Ectodermal cell (in vitro differentiated cells): Measurements from ENCODE around the gene SIM1.

ENCODE experiments used
- H3K27ac ChIP-seq: 2 replicates; pipeline ENCODE4 v1.7.0; 2013; ENCODE audit warnings: mild to moderate bottlenecking, low read depth, low read length; ENCODE audit not compliant: insufficient read depth, poor library complexity, severe bottlenecking
- H3K27me3 ChIP-seq: 2 replicates; pipeline ENCODE4 v1.7.0; 2013; ENCODE audit warnings: mild to moderate bottlenecking, low read length; ENCODE audit not compliant: insufficient read depth, control insufficient read depth, poor library complexity, severe bottlenecking
- H3K36me3 ChIP-seq: one replicate; pipeline ENCODE4 v1.7.0; 2013; ENCODE audit warnings: low read length; ENCODE audit not compliant: control insufficient read depth, insufficient read depth
- H3K4me1 ChIP-seq: one replicate; pipeline ENCODE4 v1.7.0; 2013; ENCODE audit warnings: low read length; ENCODE audit not compliant: control insufficient read depth, insufficient read depth
- H3K4me3 ChIP-seq: 2 replicates; pipeline ENCODE4 v1.7.0; 2013; ENCODE audit warnings: low read depth, low read length, control low read depth; ENCODE audit not compliant: insufficient read depth
- H3K9me3 ChIP-seq: 2 replicates; pipeline ENCODE4 v1.7.0; 2013; ENCODE audit warnings: mild to moderate bottlenecking, low read length, moderate library complexity; ENCODE audit not compliant: control insufficient read depth
- WGBS, 2 experiments: methylation state at CpG; one replicate each; pipeline ENCODE4 v1.1.7; 2013; ENCODE audit warnings: missing lambda C conversion rate in 2 of 2; 5-methylcytosine and 5-hydroxymethylcytosine counted together

The SIM1 gene

GRCh38 chr6:100382767-100383195 lies 81.9 kb downstream of the SIM1 start:
- H3K4me3 ChIP-seq = no peak overlapping the region
- no peak overlapping the region for H3K27ac ChIP-seq
- H3K9me3 ChIP-seq = no peaks in the 10 kb centered on the region
- peaks cover 3% of the 10 kb centered on the region for H3K27me3 ChIP-seq
- H3K36me3 ChIP-seq = no peaks in the 10 kb centered on the region
- no peaks in the 10 kb centered on the region for H3K4me1 ChIP-seq
- 89 to 94% methylated on average over 5 of the region's 5 CpGs for WGBS, 2 experiments

GRCh38 chr6:100382031-100382430 lies 82.7 kb downstream of the SIM1 start:
- no peak overlapping the region for H3K27ac ChIP-seq
- no peaks in the 10 kb centered on the region for H3K9me3 ChIP-seq
- no peaks in the 10 kb centered on the region for H3K36me3 ChIP-seq
- peaks cover 3% of the 10 kb centered on the region for H3K27me3 ChIP-seq
- no peak overlapping the region for H3K4me3 ChIP-seq
- H3K4me1 ChIP-seq = no peaks in the 10 kb centered on the region
- WGBS, 2 experiments = 100% methylated on average over 2 to 3 of the region's 3 CpGs

- Histone ChIP-seq H3K9me3 (no peaks in the 10 kb centered on the region), H3K27ac (no peak overlapping the region), H3K4me3 (no peak overlapping the region), H3K36me3 (no peaks in the 10 kb centered on the region), H3K4me1 (peaks cover 4% of the 10 kb centered on the region), H3K27me3 (peaks cover 3% of the 10 kb centered on the region)
- whole genome bisulfite sequencing, 2 experiments = 94 to 96% methylated on average over 6 of the region's 6 CpGs
Observed at GRCh38 chr6:100381111-100381510, 83.6 kb downstream of the SIM1 start.

- 94 to 97% methylated on average over 2 to 3 of the region's 3 CpGs for WGBS, 2 experiments
- peaks cover 4% of the 10 kb centered on the region for H3K4me1 ChIP-seq
- no peak overlapping the region for H3K4me3 ChIP-seq
- no peaks in the 10 kb centered on the region for H3K36me3 ChIP-seq
- no peak overlapping the region for H3K27ac ChIP-seq
- H3K27me3 ChIP-seq = peaks cover 9% of the 10 kb centered on the region
- H3K9me3 ChIP-seq = no peaks in the 10 kb centered on the region
Observed at GRCh38 chr6:100379386-100379785, 85.3 kb downstream of the SIM1 start.

GRCh38 chr6:100378576-100378975 lies 86.1 kb downstream of the SIM1 start:
- no peaks in the 10 kb centered on the region for H3K9me3 ChIP-seq
- no peak overlapping the region for H3K27ac ChIP-seq
- peaks cover 4% of the 10 kb centered on the region for H3K4me1 ChIP-seq
- no peaks in the 10 kb centered on the region for H3K36me3 ChIP-seq
- H3K4me3 ChIP-seq = no peak overlapping the region
- H3K27me3 ChIP-seq = peaks cover 16% of the 10 kb centered on the region
- WGBS, 2 experiments = 95 to 98% methylated on average over 2 of the region's 2 CpGs

- Histone ChIP-seq H3K4me1 (peaks cover 14% of the 10 kb centered on the region), H3K4me3 (no peak overlapping the region), H3K27ac (no peak overlapping the region), H3K9me3 (no peaks in the 10 kb centered on the region), H3K36me3 (no peaks in the 10 kb centered on the region), H3K27me3 (peaks cover 28% of the 10 kb centered on the region)
- WGBS, 2 experiments = 26 to 27% methylated on average over 3 of the region's 3 CpGs
Observed at GRCh38 chr6:100376103-100376502, 88.6 kb downstream of the SIM1 start.

GRCh38 chr6:100372326-100373091 lies 92.2 kb downstream of the SIM1 start:
- WGBS, 2 experiments = 48 to 58% methylated on average over 11 of the region's 11 CpGs

GRCh38 chr6:100371591-100371990 lies 93.1 kb downstream of the SIM1 start:
- Histone ChIP-seq H3K4me3 (no peak overlapping the region), H3K27ac (no peak overlapping the region), H3K27me3 (peaks cover 28% of the 10 kb centered on the region), H3K9me3 (no peaks in the 10 kb centered on the region), H3K36me3 (no peaks in the 10 kb centered on the region), H3K4me1 (peaks cover 13% of the 10 kb centered on the region)
- 100% methylated on average over 1 to 3 of the region's 4 CpGs for WGBS, 2 experiments

More at GRCh38 chr6:100372326-100373091, 92.2 kb downstream of the SIM1 start:
- no peaks in the 10 kb centered on the region for H3K36me3 ChIP-seq
- no peak overlapping the region for H3K4me3 ChIP-seq
- no peak overlapping the region for H3K27ac ChIP-seq
- H3K4me1 ChIP-seq = peaks cover 14% of the 10 kb centered on the region
- peaks cover 28% of the 10 kb centered on the region for H3K27me3 ChIP-seq
- H3K9me3 ChIP-seq = no peaks in the 10 kb centered on the region

- H3K36me3 ChIP-seq = no peaks in the 10 kb centered on the region
- peaks cover 28% of the 10 kb centered on the region for H3K27me3 ChIP-seq
- WGBS, 2 experiments = 100% methylated on average over 1 of the region's 1 CpG; no CpG with 5 or more reads in 1 of the 2 experiments
- H3K4me3 ChIP-seq = no peak overlapping the region
- peaks cover 10% of the 10 kb centered on the region for H3K4me1 ChIP-seq
- no peak overlapping the region for H3K27ac ChIP-seq
- H3K9me3 ChIP-seq = no peaks in the 10 kb centered on the region
Observed at GRCh38 chr6:100370265-100370664, 94.5 kb downstream of the SIM1 start.

- no peak overlapping the region for H3K27ac ChIP-seq
- H3K4me1 ChIP-seq = peaks cover 7% of the 10 kb centered on the region
- H3K4me3 ChIP-seq = no peak overlapping the region
- H3K36me3 ChIP-seq = no peaks in the 10 kb centered on the region
- H3K9me3 ChIP-seq = no peaks in the 10 kb centered on the region
- 93 to 98% methylated on average over 5 of the region's 5 CpGs for WGBS, 2 experiments
- peaks cover 6% of the 10 kb centered on the region for H3K27me3 ChIP-seq
Observed at GRCh38 chr6:100366419-100366818, 98.3 kb downstream of the SIM1 start.
